ENCODE data around the gene IMPDH1.

GRCh38 chr7:128422037-128422436 lies 12.3 kb upstream of the IMPDH1 start:
- no peak for TF ChIP-seq CTCF (IDR thresholded peaks at IDR 0.05)
- no peak for TF ChIP-seq POLR2A (IDR thresholded peaks at IDR 0.05)

Data from vagina (tissue), 2 donors.